Measurements from ENCODE around the gene SEZ6L.

DNA sequence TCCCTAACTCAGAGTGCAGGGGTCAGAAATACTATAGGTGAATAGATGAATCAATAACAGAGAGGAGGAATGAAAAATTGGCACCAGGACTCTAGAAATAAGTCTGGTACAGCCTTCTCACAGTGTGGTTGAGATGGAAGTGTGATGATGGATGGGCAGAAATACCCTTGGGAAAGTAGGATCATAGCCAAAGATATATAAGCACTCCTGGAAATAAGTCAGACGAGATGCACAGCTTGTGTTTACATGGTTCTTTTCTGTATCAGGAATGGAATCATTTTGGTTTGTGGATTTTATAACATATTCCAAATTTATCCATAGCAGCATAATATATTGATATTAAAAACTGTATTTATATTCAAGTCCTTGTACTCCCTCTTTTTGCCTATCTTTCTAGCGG lies 33.5 kb upstream of the SEZ6L start:
- TF ChIP-seq EP300 (IDR thresholded peaks at IDR 0.05; ENCODE audit: borderline replicate concordance in 1 of 2, control insufficient read depth in 1 of 2, low read depth in 2 of 2, low read length in 2 of 2) (no peak), BHLHE40 (IDR thresholded peaks at IDR 0.05; ENCODE audit: borderline replicate concordance in 1 of 2, low read depth in 2 of 2, low read length in 1 of 2) (no peak), TAF1 (IDR thresholded peaks at IDR 0.05; ENCODE audit: borderline replicate concordance, low read depth, low read length) (no peak), ZBED1 (IDR thresholded peaks at IDR 0.05; ENCODE audit: borderline replicate concordance) (no peak), SIN3A (IDR thresholded peaks at IDR 0.05; ENCODE audit: low read depth, low read length) (no peak), POLR2AphosphoS5 (IDR thresholded peaks at IDR 0.05; ENCODE audit: low read length) (no peak), SUZ12 (IDR thresholded peaks at IDR 0.05; ENCODE audit: unreplicated experiment) (no peak), POLR2A (IDR thresholded peaks at IDR 0.05; ENCODE audit: low read depth, low read length) (no peak), ZNF274 (IDR thresholded peaks at IDR 0.05; ENCODE audit: insufficient read depth, insufficient read length) (no peak)
- TF ChIP-seq, protein P1, sequence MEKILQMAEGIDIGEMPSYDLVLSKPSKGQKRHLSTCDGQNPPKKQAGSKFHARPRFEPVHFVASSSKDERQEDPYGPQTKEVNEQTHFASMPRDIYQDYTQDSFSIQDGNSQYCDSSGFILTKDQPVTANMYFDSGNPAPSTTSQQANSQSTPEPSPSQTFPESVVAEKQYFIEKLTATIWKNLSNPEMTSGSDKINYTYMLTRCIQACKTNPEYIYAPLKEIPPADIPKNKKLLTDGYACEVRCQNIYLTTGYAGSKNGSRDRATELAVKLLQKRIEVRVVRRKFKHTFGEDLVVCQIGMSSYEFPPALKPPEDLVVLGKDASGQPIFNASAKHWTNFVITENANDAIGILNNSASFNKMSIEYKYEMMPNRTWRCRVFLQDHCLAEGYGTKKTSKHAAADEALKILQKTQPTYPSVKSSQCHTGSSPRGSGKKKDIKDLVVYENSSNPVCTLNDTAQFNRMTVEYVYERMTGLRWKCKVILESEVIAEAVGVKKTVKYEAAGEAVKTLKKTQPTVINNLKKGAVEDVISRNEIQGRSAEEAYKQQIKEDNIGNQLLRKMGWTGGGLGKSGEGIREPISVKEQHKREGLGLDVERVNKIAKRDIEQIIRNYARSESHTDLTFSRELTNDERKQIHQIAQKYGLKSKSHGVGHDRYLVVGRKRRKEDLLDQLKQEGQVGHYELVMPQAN (conservative IDR thresholded peaks at IDR 0.05), result no peak
- TF ChIP-seq, protein P2, sequence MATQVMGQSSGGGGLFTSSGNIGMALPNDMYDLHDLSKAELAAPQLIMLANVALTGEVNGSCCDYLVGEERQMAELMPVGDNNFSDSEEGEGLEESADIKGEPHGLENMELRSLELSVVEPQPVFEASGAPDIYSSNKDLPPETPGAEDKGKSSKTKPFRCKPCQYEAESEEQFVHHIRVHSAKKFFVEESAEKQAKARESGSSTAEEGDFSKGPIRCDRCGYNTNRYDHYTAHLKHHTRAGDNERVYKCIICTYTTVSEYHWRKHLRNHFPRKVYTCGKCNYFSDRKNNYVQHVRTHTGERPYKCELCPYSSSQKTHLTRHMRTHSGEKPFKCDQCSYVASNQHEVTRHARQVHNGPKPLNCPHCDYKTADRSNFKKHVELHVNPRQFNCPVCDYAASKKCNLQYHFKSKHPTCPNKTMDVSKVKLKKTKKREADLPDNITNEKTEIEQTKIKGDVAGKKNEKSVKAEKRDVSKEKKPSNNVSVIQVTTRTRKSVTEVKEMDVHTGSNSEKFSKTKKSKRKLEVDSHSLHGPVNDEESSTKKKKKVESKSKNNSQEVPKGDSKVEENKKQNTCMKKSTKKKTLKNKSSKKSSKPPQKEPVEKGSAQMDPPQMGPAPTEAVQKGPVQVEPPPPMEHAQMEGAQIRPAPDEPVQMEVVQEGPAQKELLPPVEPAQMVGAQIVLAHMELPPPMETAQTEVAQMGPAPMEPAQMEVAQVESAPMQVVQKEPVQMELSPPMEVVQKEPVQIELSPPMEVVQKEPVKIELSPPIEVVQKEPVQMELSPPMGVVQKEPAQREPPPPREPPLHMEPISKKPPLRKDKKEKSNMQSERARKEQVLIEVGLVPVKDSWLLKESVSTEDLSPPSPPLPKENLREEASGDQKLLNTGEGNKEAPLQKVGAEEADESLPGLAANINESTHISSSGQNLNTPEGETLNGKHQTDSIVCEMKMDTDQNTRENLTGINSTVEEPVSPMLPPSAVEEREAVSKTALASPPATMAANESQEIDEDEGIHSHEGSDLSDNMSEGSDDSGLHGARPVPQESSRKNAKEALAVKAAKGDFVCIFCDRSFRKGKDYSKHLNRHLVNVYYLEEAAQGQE (IDR thresholded peaks at IDR 0.05; ENCODE audit: low read depth, low read length), result no peak
- TF ChIP-seq, protein P3, sequence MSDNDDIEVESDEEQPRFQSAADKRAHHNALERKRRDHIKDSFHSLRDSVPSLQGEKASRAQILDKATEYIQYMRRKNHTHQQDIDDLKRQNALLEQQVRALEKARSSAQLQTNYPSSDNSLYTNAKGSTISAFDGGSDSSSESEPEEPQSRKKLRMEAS (IDR thresholded peaks at IDR 0.05; ENCODE audit: low read depth, low read length), result no peak
- TF ChIP-seq, protein P4, sequence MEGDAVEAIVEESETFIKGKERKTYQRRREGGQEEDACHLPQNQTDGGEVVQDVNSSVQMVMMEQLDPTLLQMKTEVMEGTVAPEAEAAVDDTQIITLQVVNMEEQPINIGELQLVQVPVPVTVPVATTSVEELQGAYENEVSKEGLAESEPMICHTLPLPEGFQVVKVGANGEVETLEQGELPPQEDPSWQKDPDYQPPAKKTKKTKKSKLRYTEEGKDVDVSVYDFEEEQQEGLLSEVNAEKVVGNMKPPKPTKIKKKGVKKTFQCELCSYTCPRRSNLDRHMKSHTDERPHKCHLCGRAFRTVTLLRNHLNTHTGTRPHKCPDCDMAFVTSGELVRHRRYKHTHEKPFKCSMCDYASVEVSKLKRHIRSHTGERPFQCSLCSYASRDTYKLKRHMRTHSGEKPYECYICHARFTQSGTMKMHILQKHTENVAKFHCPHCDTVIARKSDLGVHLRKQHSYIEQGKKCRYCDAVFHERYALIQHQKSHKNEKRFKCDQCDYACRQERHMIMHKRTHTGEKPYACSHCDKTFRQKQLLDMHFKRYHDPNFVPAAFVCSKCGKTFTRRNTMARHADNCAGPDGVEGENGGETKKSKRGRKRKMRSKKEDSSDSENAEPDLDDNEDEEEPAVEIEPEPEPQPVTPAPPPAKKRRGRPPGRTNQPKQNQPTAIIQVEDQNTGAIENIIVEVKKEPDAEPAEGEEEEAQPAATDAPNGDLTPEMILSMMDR (IDR thresholded peaks at IDR 0.05 in 2 of 3, conservative IDR thresholded peaks at IDR 0.05 in 1 of 3; ENCODE audit: control insufficient read depth in 2 of 3, extremely low read depth in 1 of 3, insufficient read depth in 1 of 3, low read depth in 3 of 3, low read length in 3 of 3), result no peak
- TF ChIP-seq, protein P5, sequence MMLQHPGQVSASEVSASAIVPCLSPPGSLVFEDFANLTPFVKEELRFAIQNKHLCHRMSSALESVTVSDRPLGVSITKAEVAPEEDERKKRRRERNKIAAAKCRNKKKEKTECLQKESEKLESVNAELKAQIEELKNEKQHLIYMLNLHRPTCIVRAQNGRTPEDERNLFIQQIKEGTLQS (IDR thresholded peaks at IDR 0.05; ENCODE audit: borderline replicate concordance, extremely low read depth, low read depth, low read length), result no peak
